ENCODE results near the gene ZBTB20.

ZBTB20 gene

GRCh38 chr3:114584734-114585371 lies 562.2 kb downstream of the ZBTB20 start:
- no peak for DNase-seq (ENCODE audit: low read depth)

- DNase-seq (ENCODE audit: low read depth), result no peak
Measured at GRCh38 chr3:114582929-114583328, 564.2 kb downstream of the ZBTB20 start.

- DNase-seq (ENCODE audit: low read depth), result no peak
Measured at GRCh38 chr3:114572364-114573062, 574.6 kb downstream of the ZBTB20 start.

- no peak for DNase-seq (ENCODE audit: low read depth)
Measured at GRCh38 chr3:114571363-114571762, 575.7 kb downstream of the ZBTB20 start.

- no peak for DNase-seq (ENCODE audit: low read depth)
Measured at GRCh38 chr3:114569186-114569585, 577.9 kb downstream of the ZBTB20 start.

- no peak for DNase-seq (ENCODE audit: low read depth)
Measured at GRCh38 chr3:114567771-114568170, 579.3 kb downstream of the ZBTB20 start.

- no peak for DNase-seq (ENCODE audit: low read depth)
Measured at GRCh38 chr3:114566767-114567166, 580.3 kb downstream of the ZBTB20 start.

- DNase-seq (ENCODE audit: low read depth), result no peak
Measured at GRCh38 chr3:114566162-114566755, 580.8 kb downstream of the ZBTB20 start.

- no peak for DNase-seq (ENCODE audit: low read depth)
Measured at GRCh38 chr3:114565216-114565615, 581.9 kb downstream of the ZBTB20 start.

- no peak for DNase-seq (ENCODE audit: low read depth)
Measured at GRCh38 chr3:114563720-114564119, 583.4 kb downstream of the ZBTB20 start.

GRCh38 chr3:114562557-114562956 lies 584.5 kb downstream of the ZBTB20 start:
- no peak for DNase-seq (ENCODE audit: low read depth)

- no peak for DNase-seq (ENCODE audit: low read depth)
Measured at GRCh38 chr3:114558271-114558670, 588.8 kb downstream of the ZBTB20 start.

GRCh38 chr3:114557791-114558190 lies 589.3 kb downstream of the ZBTB20 start:
- no peak for DNase-seq (ENCODE audit: low read depth)

- no peak for DNase-seq (ENCODE audit: low read depth)
Measured at GRCh38 chr3:114556657-114557213, 590.4 kb downstream of the ZBTB20 start.

- no peak for DNase-seq (ENCODE audit: low read depth)
Measured at GRCh38 chr3:114554731-114555130, 592.4 kb downstream of the ZBTB20 start.

GRCh38 chr3:114553949-114554593 lies 593.0 kb downstream of the ZBTB20 start:
- DNase-seq (ENCODE audit: low read depth), result no peak

GRCh38 chr3:114552527-114552812 lies 594.6 kb downstream of the ZBTB20 start:
- DNase-seq (ENCODE audit: low read depth), result no peak

- DNase-seq (ENCODE audit: low read depth), result no peak
Measured at GRCh38 chr3:114551770-114552526, 595.1 kb downstream of the ZBTB20 start.

- DNase-seq (ENCODE audit: low read depth), result no peak
Measured at GRCh38 chr3:114550165-114550564, 596.9 kb downstream of the ZBTB20 start.

- DNase-seq (ENCODE audit: low read depth), result no peak
Measured at GRCh38 chr3:114545193-114545592, 601.9 kb downstream of the ZBTB20 start.

GRCh38 chr3:114542359-114542758 lies 604.7 kb downstream of the ZBTB20 start:
- DNase-seq (ENCODE audit: low read depth), result no peak

- no peak for DNase-seq (ENCODE audit: low read depth)
Measured at GRCh38 chr3:114539525-114539924, 607.6 kb downstream of the ZBTB20 start.
